ENCODE results near the gene MMS22L.

MMS22L gene

GRCh38 chr6:97136626-97137358 is 146.2 kb downstream of the MMS22L start:
- no peak for DNase-seq

GRCh38 chr6:97133067-97133466 is 149.9 kb downstream of the MMS22L start:
- DNase-seq, result no peak

- DNase-seq, result no peak
These were observed 153.9 kb downstream of the MMS22L start for GRCh38 chr6:97129106-97129505.

GRCh38 chr6:97128507-97128906 is 154.5 kb downstream of the MMS22L start:
- no peak for DNase-seq

- no peak for DNase-seq
These were observed 159.4 kb downstream of the MMS22L start for GRCh38 chr6:97123652-97124051.

- no peak for DNase-seq
These were observed 159.9 kb downstream of the MMS22L start for GRCh38 chr6:97123112-97123511.

GRCh38 chr6:97120511-97120910 is 162.5 kb downstream of the MMS22L start:
- DNase-seq, result no peak

GRCh38 chr6:97114645-97115044 is 168.4 kb downstream of the MMS22L start:
- DNase-seq, result no peak

- no peak for DNase-seq
These were observed 169.8 kb downstream of the MMS22L start for GRCh38 chr6:97113170-97113569.

GRCh38 chr6:97111243-97111642 is 171.8 kb downstream of the MMS22L start:
- DNase-seq, result no peak

- DNase-seq, result no peak
These were observed 172.4 kb downstream of the MMS22L start for GRCh38 chr6:97110626-97111025.

GRCh38 chr6:97110149-97110548 is 172.9 kb downstream of the MMS22L start:
- no peak for DNase-seq

- DNase-seq, result no peak
These were observed 173.6 kb downstream of the MMS22L start for GRCh38 chr6:97109444-97109843.

- DNase-seq, result no peak
These were observed 180.7 kb downstream of the MMS22L start for GRCh38 chr6:97102145-97102790.

GRCh38 chr6:97100696-97101095 is 182.3 kb downstream of the MMS22L start:
- DNase-seq, result no peak

GRCh38 chr6:97097068-97098047 is 185.7 kb downstream of the MMS22L start:
- DNase-seq, result no peak

GRCh38 chr6:97095311-97095850 is 187.6 kb downstream of the MMS22L start:
- no peak for DNase-seq

GRCh38 chr6:97094376-97094775 is 188.6 kb downstream of the MMS22L start:
- DNase-seq, result no peak

- DNase-seq, result no peak
These were observed 190.2 kb downstream of the MMS22L start for GRCh38 chr6:97092673-97093305.
